K562 (cell line): ENCODE measurements around the gene LRRC70. TPM values are rescaled to one million over a fixed set of nuclear protein-coding genes. Genes with fewer than 3 reads are reported as not detected.

Experiments
- ATAC-seq: fragments of 200-7000 bp; cut with Tn5 transposase; 3 replicates; pipeline ENCODE4 v1.9.1; 2020; ENCODE audit warnings: moderate library complexity
- BruUV-seq: library from RNA; stranded (reverse); fragments of 400-500 nt; replicated peaks from 2 replicates; lab custom pipeline; 2021; lab: Mats Ljungman, UMichigan
- CTCF ChIA-PET: fragments of 300-600 bp; formaldehyde crosslinking; extraction: SDS; loops from one replicate; lab custom pipeline; 2021; ENCODE audit warnings: low intra/inter-chr PET ratio; lab: Yijun Ruan, JAX
- POLR2A ChIA-PET: fragments of 300-600, 350-650 bp; sonication (Branson Sonifier 250); formaldehyde crosslinking; extraction: SDS; loops from one replicate; lab custom pipeline; 2021; ENCODE audit warnings: antibody characterized with exemption, inconsistent platforms; lab: Yijun Ruan, JAX
- DNase-seq, 4 experiments: peaks; one replicate each; pipeline versions ENCODE4 v3.0.0 to v3.0.0-alpha.2; 2011 to 2018; ENCODE audit warnings: low spot score in 3 of 4, mixed read lengths in 3 of 4; ENCODE audit errors: extremely low read depth in 1 of 4
- FAIRE-seq: peaks from 2 replicates; lab custom pipeline; 2011; peaks lifted over from hg19 to GRCh38; lab: Jason Lieb, UNC
- H2AFZ ChIP-seq: 2 replicates; pipeline ENCODE4 v1.6.0; 2011; ENCODE audit warnings: low read depth, low read length, control low read depth, inconsistent platforms
- H3K27ac ChIP-seq: fragments of 200-600 bp; 3 replicates; pipeline ENCODE4 v1.8.0; 2011; ENCODE audit warnings: low read depth, mild to moderate bottlenecking, control low read depth, inconsistent platforms, low read length, moderate library complexity, mixed read lengths; ENCODE audit errors: extremely low read depth
- H3K27me3 ChIP-seq, 2 experiments: fragments of 300-600 bp in 1 of 2; 2 replicates in 1 of 2; 3 replicates in 1 of 2; pipeline versions ENCODE4 v1.6.0 to v1.8.0; 2011; ENCODE audit warnings: inconsistent platforms in 2 of 2, low read length in 2 of 2, mild to moderate bottlenecking in 1 of 2, mixed read lengths in 1 of 2, moderate library complexity in 1 of 2; ENCODE audit not compliant: control insufficient read depth in 2 of 2, insufficient read depth in 2 of 2
- H3K36me3 ChIP-seq: fragments of 300-600 bp; 3 replicates; pipeline ENCODE4 v1.8.0; 2011; ENCODE audit warnings: mild to moderate bottlenecking, low read length, inconsistent platforms; ENCODE audit not compliant: control insufficient read depth, insufficient read depth
- H3K4me1 ChIP-seq, 2 experiments: fragments of 200-600 bp in 1 of 2; replicated peaks in 1 of 2; 2 replicates in 1 of 2; 3 replicates in 1 of 2; pipeline versions ENCODE4 v1.5.1 to v1.8.0; 2011; ENCODE audit warnings: inconsistent platforms in 2 of 2, low read length in 2 of 2, mild to moderate bottlenecking in 1 of 2, mixed read lengths in 1 of 2, moderate library complexity in 1 of 2; ENCODE audit not compliant: control insufficient read depth in 2 of 2, insufficient read depth in 2 of 2
- H3K4me2 ChIP-seq: 2 replicates; pipeline ENCODE4 v1.6.1; 2011; ENCODE audit warnings: low read length, control low read depth, inconsistent platforms, mixed read lengths; ENCODE audit not compliant: insufficient read depth
- H3K4me3 ChIP-seq: fragments of 200-600 bp; sonication (generic), shearing (Covaris generic); 2 replicates; pipeline ENCODE4 v1.5.1; 2016; ENCODE audit warnings: control low read depth, inconsistent platforms
- H3K79me2 ChIP-seq: fragments of 200-600 bp; 3 replicates; pipeline ENCODE4 v1.8.0; 2011; ENCODE audit warnings: low read length, inconsistent platforms; ENCODE audit not compliant: control insufficient read depth, insufficient read depth
- H3K9ac ChIP-seq, 2 experiments: 2 replicates each; pipeline versions ENCODE4 v1.6.0 to v1.6.1; 2011; ENCODE audit warnings: low read depth in 2 of 2, low read length in 2 of 2, control low read depth in 1 of 2, inconsistent platforms in 1 of 2, mild to moderate bottlenecking in 1 of 2, mixed read lengths in 1 of 2; ENCODE audit not compliant: insufficient read depth in 1 of 2
- H3K9me1 ChIP-seq: one replicate; pipeline ENCODE4 v1.6.0; 2011; ENCODE audit warnings: inconsistent platforms, mild to moderate bottlenecking, low read length, moderate library complexity; ENCODE audit not compliant: control insufficient read depth, insufficient read depth
- H3K9me3 ChIP-seq: replicated peaks from 2 replicates; pipeline ENCODE4 v1.5.1; 2011; ENCODE audit warnings: low read depth, low read length, inconsistent platforms; ENCODE audit not compliant: control insufficient read depth, insufficient read depth
- H4K20me1 ChIP-seq: replicated peaks from 2 replicates; pipeline ENCODE4 v1.6.1; 2011; ENCODE audit warnings: low read length, inconsistent platforms, mixed read lengths; ENCODE audit not compliant: control insufficient read depth, insufficient read depth
- E2F3 ChIP-seq: fragments of 250-450 bp; sonication (Bioruptor Pico); IDR thresholded peaks from 2 replicates; pipeline ENCODE4 v1.4.0; 2020; ENCODE audit warnings: mild to moderate bottlenecking
- FOXJ2 ChIP-seq: fragments of 200-800 bp; sonication (Bioruptor generic); IDR thresholded peaks from 2 replicates; pipeline ENCODE4 v1.6.1; 2016; ENCODE audit warnings: missing genetic modification characterization, missing compliant biosample characterization
- IRF2 ChIP-seq: sonication (generic); formaldehyde crosslinking; IDR thresholded peaks from 2 replicates; pipeline ENCODE4 v1.8.1; 2022; ENCODE audit warnings: mild to moderate bottlenecking, missing genetic modification reagents
- NFE2 ChIP-seq: IDR thresholded peaks from 2 replicates; pipeline ENCODE4 v1.6.1; 2014; ENCODE audit warnings: antibody characterized with exemption, low read depth
- NRF1 ChIP-seq, 2 experiments: fragments of 450-650 bp; IDR thresholded peaks in 1 of 2; conservative IDR thresholded peaks in 1 of 2; 2 replicates each; pipeline ENCODE4 v1.6.1; 2014; ENCODE audit warnings: mild to moderate bottlenecking in 2 of 2
- PML ChIP-seq: IDR thresholded peaks from 2 replicates; pipeline ENCODE4 v1.6.1; 2012; ENCODE audit warnings: low read length, inconsistent platforms
- SAFB ChIP-seq: fragments of 200-400 bp; formaldehyde crosslinking; IDR thresholded peaks from 2 replicates; pipeline ENCODE4 v1.6.1; 2017; ENCODE audit warnings: low read depth, low read length, borderline replicate concordance
- ZBTB33 ChIP-seq: sonication (generic); formaldehyde crosslinking; IDR thresholded peaks from 2 replicates; pipeline ENCODE4 v1.8.1; 2023; ENCODE audit warnings: mild to moderate bottlenecking, missing genetic modification reagents
- ZBTB34 ChIP-seq: fragments of 250-450 bp; sonication (Bioruptor Pico); IDR thresholded peaks from 2 replicates; pipeline ENCODE4 v1.8.0; 2021; ENCODE audit warnings: mild to moderate bottlenecking, moderate library complexity
- WGBS: fragments of 100-300 bp; shearing (Covaris generic); methylation state at CpG from one replicate; pipeline ENCODE4 v1.1.6; 2016; ENCODE audit warnings: low coverage, mixed read lengths; ENCODE audit not compliant: insufficient coverage; ENCODE audit errors: missing lambda C conversion rate; 5-methylcytosine and 5-hydroxymethylcytosine counted together
- in situ Hi-C: fragments of 300-500 bp; cut with MboI; formaldehyde crosslinking; loops from 4 replicates; pipeline ENCODE4 v1.15.0; 2018; ENCODE audit warnings: inconsistent platforms, mixed read lengths
- intact Hi-C: fragments of 100-400 bp; cut with micrococcal nuclease; formaldehyde crosslinking; loops from 2 replicates; pipeline ENCODE4 v1.14.2; 2022
- polyA plus RNA-seq, 8 experiments: library from polyadenylated mRNA; depleted of rRNA in 4 of 8; stranded (reverse) in 5 of 8; unstranded in 3 of 8; fragments of >200 nt; fragmentation: Nextera tagmentation in 2 of 8; fragmentation: Illumina TruSeq in 1 of 8; extraction: Ambion mirVana in 2 of 8; extraction: Trizol in 1 of 8; gene quantifications; 2 replicates each; pipeline versions ENCODE4 v1.2.1 to v1.2.3, GENCODE V29; 2011 to 2014; ENCODE audit warnings: inconsistent platforms in 1 of 8, missing spikeins in 1 of 8
- total RNA-seq, 7 experiments: library from RNA; depleted of rRNA in 6 of 7; stranded (reverse); fragments of >200 nt in 6 of 7; fragmentation: Illumina TruSeq in 2 of 7; extraction: Trizol in 2 of 7; gene quantifications; 2 replicates each; pipeline versions ENCODE4 v1.2.1 to v1.2.3, GENCODE V29; 2011 to 2021; ENCODE audit warnings: low replicate concordance in 1 of 7
- TF ChIP-seq, protein P1 (sequence below), 3 experiments: IDR thresholded peaks in 2 of 3; conservative IDR thresholded peaks in 1 of 3; 2 replicates each; pipeline ENCODE4 v1.5.1; 2011 to 2012; ENCODE audit warnings: low read length in 3 of 3, mild to moderate bottlenecking in 3 of 3, control low read depth in 2 of 3, improper control_type of control experiment in 1 of 3, inconsistent platforms in 1 of 3, low read depth in 1 of 3, mixed read lengths in 1 of 3, moderate library complexity in 1 of 3; ENCODE audit not compliant: insufficient read depth in 2 of 3
- TF ChIP-seq, protein P2 (sequence below): fragments of 450-650 bp; formaldehyde crosslinking; IDR thresholded peaks from 2 replicates; pipeline ENCODE4 v1.4.0; 2022; ENCODE audit warnings: mild to moderate bottlenecking, moderate library complexity

Gene LRRC70
- total and polyA plus RNA-seq, 9 of the 15 experiments (the other 6 are each of a cell fraction or from before 2014, with no cell fraction given), result 0.21 to 2.1 (median 0.73) TPM

GRCh38 chr5:62572918-62573514 lies 5.6 kb upstream of the LRRC70 start:
- Histone ChIP-seq H3K9me3 (no peaks in the 10 kb centered on the region), H3K4me3 (no peak overlapping the region), H3K9ac (no peak overlapping the region), H3K4me1 (no peaks in the 10 kb centered on the region), H3K27ac (no peak overlapping the region), H3K36me3 (peaks cover 17% of the 10 kb centered on the region; the same call in 1 of the 3 replicates), H3K79me2 (0 out of 3 replicates have a peak, but pooled peaks cover 4% of the 10 kb centered on the region), H3K4me2 (no peak overlapping the region), H4K20me1 (no peaks in the 10 kb centered on the region), H2AFZ (no peak overlapping the region), H3K9me1 (no peaks in the 10 kb centered on the region), H3K27me3 (no peaks in the 10 kb centered on the region)
- BruUV-seq, result no TSS peak
- DNase-seq, result no peak
- TF ChIP-seq FOXJ2 (tag) (no peak), IRF2 (CRISPR knock-in tag) (no peak), ZBTB34 (CRISPR knock-in tag) (no peak), NFE2 (no peak), E2F3 (CRISPR knock-in tag) (no peak), PML (no peak), NRF1 (conservative IDR thresholded peaks at IDR 0.05 in 1 of 2, IDR thresholded peaks at IDR 0.05 in 1 of 2) (no peak), ZBTB33 (CRISPR knock-in tag) (no peak), SAFB (no peak)
- TF ChIP-seq, protein P1, sequence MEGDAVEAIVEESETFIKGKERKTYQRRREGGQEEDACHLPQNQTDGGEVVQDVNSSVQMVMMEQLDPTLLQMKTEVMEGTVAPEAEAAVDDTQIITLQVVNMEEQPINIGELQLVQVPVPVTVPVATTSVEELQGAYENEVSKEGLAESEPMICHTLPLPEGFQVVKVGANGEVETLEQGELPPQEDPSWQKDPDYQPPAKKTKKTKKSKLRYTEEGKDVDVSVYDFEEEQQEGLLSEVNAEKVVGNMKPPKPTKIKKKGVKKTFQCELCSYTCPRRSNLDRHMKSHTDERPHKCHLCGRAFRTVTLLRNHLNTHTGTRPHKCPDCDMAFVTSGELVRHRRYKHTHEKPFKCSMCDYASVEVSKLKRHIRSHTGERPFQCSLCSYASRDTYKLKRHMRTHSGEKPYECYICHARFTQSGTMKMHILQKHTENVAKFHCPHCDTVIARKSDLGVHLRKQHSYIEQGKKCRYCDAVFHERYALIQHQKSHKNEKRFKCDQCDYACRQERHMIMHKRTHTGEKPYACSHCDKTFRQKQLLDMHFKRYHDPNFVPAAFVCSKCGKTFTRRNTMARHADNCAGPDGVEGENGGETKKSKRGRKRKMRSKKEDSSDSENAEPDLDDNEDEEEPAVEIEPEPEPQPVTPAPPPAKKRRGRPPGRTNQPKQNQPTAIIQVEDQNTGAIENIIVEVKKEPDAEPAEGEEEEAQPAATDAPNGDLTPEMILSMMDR (IDR thresholded peaks at IDR 0.05 in 2 of 3, conservative IDR thresholded peaks at IDR 0.05 in 1 of 3; ENCODE audit: insufficient read depth in 2 of 3, low read depth in 1 of 3, low read length in 3 of 3), result no peak
- TF ChIP-seq, protein P2, sequence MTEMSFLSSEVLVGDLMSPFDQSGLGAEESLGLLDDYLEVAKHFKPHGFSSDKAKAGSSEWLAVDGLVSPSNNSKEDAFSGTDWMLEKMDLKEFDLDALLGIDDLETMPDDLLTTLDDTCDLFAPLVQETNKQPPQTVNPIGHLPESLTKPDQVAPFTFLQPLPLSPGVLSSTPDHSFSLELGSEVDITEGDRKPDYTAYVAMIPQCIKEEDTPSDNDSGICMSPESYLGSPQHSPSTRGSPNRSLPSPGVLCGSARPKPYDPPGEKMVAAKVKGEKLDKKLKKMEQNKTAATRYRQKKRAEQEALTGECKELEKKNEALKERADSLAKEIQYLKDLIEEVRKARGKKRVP (CRISPR knock-in tag), result no peak
- ChIA-PET POLR2A (interaction anchor here (1.3 kb wide), 1 partner anchor 26 kb away, joined by 5 read pairs; no protein-coding TSS in a partner anchor), CTCF (no interaction called here)
- 96% methylated on average over 9 of the region's 9 CpGs for WGBS
- intact Hi-C loops, result no loop called here
- no peak for FAIRE-seq
- in situ Hi-C loops, result no loop called here
- no peak for ATAC-seq
